H9 (cell line): Measurements from ENCODE around the gene ASCC3. TPM values are rescaled to one million over a fixed set of nuclear protein-coding genes. Genes with fewer than 3 reads are reported as not detected.

Experiments
- DNase-seq: peaks from one replicate; pipeline ENCODE4 v3.0.0-alpha.2; 2017
- H2AFZ ChIP-seq: one replicate; pipeline ENCODE4 v1.6.1; 2013; ENCODE audit warnings: mild to moderate bottlenecking, low read length, control low read depth, moderate library complexity
- H2AK5ac ChIP-seq: 2 replicates; pipeline ENCODE4 v1.6.1; 2013; ENCODE audit warnings: low read length, control low read depth, mixed read lengths; ENCODE audit not compliant: insufficient read length
- H2BK120ac ChIP-seq: one replicate; pipeline ENCODE4 v1.6.1; 2013; ENCODE audit warnings: low read depth, mild to moderate bottlenecking, low read length, control low read depth, inconsistent platforms; ENCODE audit not compliant: poor library complexity, severe bottlenecking
- H2BK12ac ChIP-seq: 2 replicates; pipeline ENCODE4 v1.6.1; 2013; ENCODE audit warnings: low read length, control low read depth, mixed read lengths, low read depth; ENCODE audit not compliant: insufficient read length
- H2BK15ac ChIP-seq: 2 replicates; pipeline ENCODE4 v1.6.1; 2013; ENCODE audit warnings: low read depth, low read length, control low read depth
- H2BK20ac ChIP-seq: one replicate; pipeline ENCODE4 v1.6.1; 2013; ENCODE audit warnings: low read depth, mild to moderate bottlenecking, low read length, control low read depth, inconsistent platforms; ENCODE audit not compliant: poor library complexity, severe bottlenecking
- H2BK5ac ChIP-seq: 2 replicates; pipeline ENCODE4 v1.6.1; 2013; ENCODE audit warnings: low read length, control low read depth, mixed read lengths; ENCODE audit not compliant: insufficient read length
- H3K14ac ChIP-seq: 2 replicates; pipeline ENCODE4 v1.6.1; 2013; ENCODE audit warnings: low read length, control low read depth; ENCODE audit not compliant: insufficient read depth
- H3K18ac ChIP-seq: 2 replicates; pipeline ENCODE4 v1.6.1; 2013; ENCODE audit warnings: low read depth, mild to moderate bottlenecking, mixed read lengths, low read length, control low read depth; ENCODE audit not compliant: insufficient read length
- H3K23ac ChIP-seq: 2 replicates; pipeline ENCODE4 v1.6.1; 2013; ENCODE audit warnings: low read length, control low read depth, mixed read lengths, low read depth; ENCODE audit not compliant: insufficient read length
- H3K23me2 ChIP-seq: 2 replicates; pipeline ENCODE4 v1.6.1; 2013; ENCODE audit warnings: low read depth, mild to moderate bottlenecking, mixed read lengths, low read length, control low read depth; ENCODE audit not compliant: insufficient read length, poor library complexity, severe bottlenecking
- H3K27ac ChIP-seq: 2 replicates; pipeline ENCODE4 v1.5.1; 2013; ENCODE audit warnings: low read length, control low read depth, mixed read lengths, low read depth; ENCODE audit not compliant: insufficient read length
- H3K27me3 ChIP-seq: 2 replicates; pipeline ENCODE4 v1.6.1; 2013; ENCODE audit warnings: low read length, control low read depth, inconsistent platforms; ENCODE audit not compliant: insufficient read depth
- H3K4ac ChIP-seq: 2 replicates; pipeline ENCODE4 v1.6.1; 2013; ENCODE audit warnings: low read depth, mild to moderate bottlenecking, control low read depth, inconsistent platforms, low read length, moderate library complexity
- H3K4me1 ChIP-seq: 2 replicates; pipeline ENCODE4 v1.6.1; 2013; ENCODE audit warnings: low read length, control low read depth, inconsistent platforms; ENCODE audit not compliant: insufficient read depth
- H3K4me2 ChIP-seq: 2 replicates; pipeline ENCODE4 v1.6.1; 2013; ENCODE audit warnings: low read length, control low read depth, mixed read lengths; ENCODE audit not compliant: insufficient read length, insufficient read depth
- H3K56ac ChIP-seq: 2 replicates; pipeline ENCODE4 v1.6.1; 2013; ENCODE audit warnings: low read depth, mild to moderate bottlenecking, mixed read lengths, low read length, control low read depth; ENCODE audit not compliant: insufficient read length
- H3K79me1 ChIP-seq: 2 replicates; pipeline ENCODE4 v1.6.1; 2013; ENCODE audit warnings: low read depth, mild to moderate bottlenecking, moderate library complexity, low read length, control low read depth, inconsistent platforms; ENCODE audit not compliant: insufficient read depth, poor library complexity, severe bottlenecking
- H3K79me2 ChIP-seq: 2 replicates; pipeline ENCODE4 v1.6.1; 2013; ENCODE audit warnings: low read length, control low read depth, inconsistent platforms; ENCODE audit not compliant: insufficient read depth
- H3K9ac ChIP-seq: 2 replicates; pipeline ENCODE4 v1.6.1; 2013; ENCODE audit warnings: low read length, control low read depth, mixed read lengths; ENCODE audit not compliant: insufficient read length; ENCODE audit errors: extremely low read depth
- H3K9me3 ChIP-seq: one replicate; pipeline ENCODE4 v1.6.1; 2013; ENCODE audit warnings: low read depth, low read length, inconsistent platforms; ENCODE audit not compliant: control insufficient read depth
- H3T11ph ChIP-seq: one replicate; pipeline ENCODE4 v1.6.1; 2013; ENCODE audit warnings: mild to moderate bottlenecking, low read length, control low read depth, inconsistent platforms
- H4K20me1 ChIP-seq: one replicate; pipeline ENCODE4 v1.6.1; 2013; ENCODE audit not compliant: control insufficient read depth, insufficient read length, insufficient read depth
- H4K5ac ChIP-seq: 2 replicates; pipeline ENCODE4 v1.6.1; 2013; ENCODE audit warnings: low read depth, mild to moderate bottlenecking, mixed read lengths, low read length, control low read depth; ENCODE audit not compliant: insufficient read length
- H4K8ac ChIP-seq: replicated peaks from 2 replicates; pipeline ENCODE4 v1.6.1; 2013; ENCODE audit warnings: low read length, control low read depth, mixed read lengths, low read depth; ENCODE audit not compliant: insufficient read length
- H4K91ac ChIP-seq: 2 replicates; pipeline ENCODE4 v1.6.1; 2013; ENCODE audit warnings: low read depth, mild to moderate bottlenecking, moderate library complexity, mixed read lengths, low read length, control low read depth; ENCODE audit not compliant: insufficient read length
- H3K27ac Mint-ChIP-seq, 3 experiments: 2 replicates in 2 of 3; 3 replicates in 1 of 3; pipeline ENCODE4 v1.8.0; 2020 to 2021; ENCODE audit warnings: mixed read lengths in 3 of 3, mild to moderate bottlenecking in 1 of 3, moderate library complexity in 1 of 3
- H3K27me3 Mint-ChIP-seq: 2 replicates; pipeline ENCODE4 v1.8.0; 2021; ENCODE audit warnings: low read depth, mild to moderate bottlenecking, moderate library complexity, mixed read lengths
- H3K36me3 Mint-ChIP-seq, 3 experiments: 2 replicates in 2 of 3; 3 replicates in 1 of 3; pipeline ENCODE4 v1.8.0; 2020 to 2021; ENCODE audit warnings: low read depth in 3 of 3, mixed read lengths in 3 of 3; ENCODE audit not compliant: insufficient read depth in 1 of 3
- H3K4me1 Mint-ChIP-seq, 2 experiments: 2 replicates each; pipeline ENCODE4 v1.8.0; 2020; ENCODE audit warnings: mixed read lengths in 2 of 2
- H3K4me3 Mint-ChIP-seq, 2 experiments: 2 replicates in 1 of 2; 3 replicates in 1 of 2; pipeline ENCODE4 v1.8.0; 2020 to 2021; ENCODE audit warnings: mild to moderate bottlenecking in 2 of 2, mixed read lengths in 2 of 2, moderate library complexity in 1 of 2
- H3K9me3 Mint-ChIP-seq, 2 experiments: 2 replicates in 1 of 2; 3 replicates in 1 of 2; pipeline ENCODE4 v1.8.0; 2020; ENCODE audit warnings: mild to moderate bottlenecking in 2 of 2, mixed read lengths in 2 of 2, moderate library complexity in 1 of 2
- WGBS: extraction: QIAGEN DNeasy Blood & Tissue Kit; methylation state at CpG from one replicate; pipeline ENCODE4 v1.1.7; 2013; ENCODE audit warnings: missing lambda C conversion rate, low lambda C conversion rate, mixed read lengths; ENCODE audit not compliant: insufficient read length; ENCODE audit errors: extremely low coverage; 5-methylcytosine and 5-hydroxymethylcytosine counted together
- total RNA-seq: library from RNA; stranded (reverse); gene quantifications from 2 replicates; pipeline ENCODE4 v1.2.1, GENCODE V29; 2021
- TF ChIP-seq, protein P1 (sequence below): fragments of 200-600 bp; sonication (generic); conservative IDR thresholded peaks from 3 replicates; pipeline ENCODE4 v1.8.0; 2021; ENCODE audit warnings: antibody characterized with exemption, mild to moderate bottlenecking

Gene ASCC3
- total RNA-seq, 1 experiment from 2014 or later = 63.8 TPM

DNA sequence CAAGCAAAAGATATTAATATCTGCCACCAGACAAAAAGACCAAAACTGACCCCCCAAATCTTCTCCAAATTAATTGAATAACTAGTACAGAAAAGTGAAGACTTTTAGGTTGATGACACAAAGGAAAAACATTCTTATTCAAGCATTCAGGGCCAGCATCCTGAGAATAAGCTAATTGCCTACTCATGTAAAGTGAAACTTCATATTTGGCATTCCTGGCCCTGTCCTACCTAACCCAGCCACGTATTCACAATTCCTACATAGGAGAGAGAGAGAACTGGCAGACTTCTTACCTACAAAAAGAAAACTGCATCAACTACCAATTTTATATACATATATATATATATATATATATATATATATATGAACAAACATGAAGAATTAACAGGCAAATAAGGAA, 4.9 kb upstream of the ASCC3 start:
- Histone ChIP-seq H4K91ac (no peak overlapping the region), H2AFZ (no peak overlapping the region), H4K5ac (no peak overlapping the region), H3K27ac (no peak overlapping the region), H2AK5ac (no peak overlapping the region), H3T11ph (no peak overlapping the region), H2BK5ac (no peak overlapping the region), H3K27me3 (no peaks in the 10 kb centered on the region), H3K9me3 (no peaks in the 10 kb centered on the region), H3K23ac (no peak overlapping the region), H2BK15ac (no peak overlapping the region), H3K18ac (no peak overlapping the region), H4K20me1 (no peaks in the 10 kb centered on the region), H3K56ac (no peak overlapping the region), H3K4me1 (peaks cover 6% of the 10 kb centered on the region), H3K9ac (no peak overlapping the region), H2BK20ac (no peak overlapping the region), H3K79me1 (no peaks in the 10 kb centered on the region), H4K8ac (no peak overlapping the region), H3K4ac (no peak overlapping the region), H2BK120ac (no peak overlapping the region), H3K14ac (no peak overlapping the region), H3K23me2 (peaks cover 7% of the 10 kb centered on the region), H3K4me2 (no peak overlapping the region), H3K79me2 (no peaks in the 10 kb centered on the region), H2BK12ac (no peak overlapping the region)
- Mint-ChIP-seq H3K9me3 (no peaks in the 10 kb centered on the region), H3K27ac (no peak overlapping the region), H3K4me1 (peaks cover 15 to 18% of the 10 kb centered on the region in 2 experiments), H3K27me3 (no peaks in the 10 kb centered on the region), H3K36me3 (peaks cover 0 to 9% (median 0%) of the 10 kb centered on the region in 3 experiments; a peak in 3 of 7 replicates), H3K4me3 (no peak overlapping the region)
- no peak for DNase-seq
- TF ChIP-seq, protein P1, sequence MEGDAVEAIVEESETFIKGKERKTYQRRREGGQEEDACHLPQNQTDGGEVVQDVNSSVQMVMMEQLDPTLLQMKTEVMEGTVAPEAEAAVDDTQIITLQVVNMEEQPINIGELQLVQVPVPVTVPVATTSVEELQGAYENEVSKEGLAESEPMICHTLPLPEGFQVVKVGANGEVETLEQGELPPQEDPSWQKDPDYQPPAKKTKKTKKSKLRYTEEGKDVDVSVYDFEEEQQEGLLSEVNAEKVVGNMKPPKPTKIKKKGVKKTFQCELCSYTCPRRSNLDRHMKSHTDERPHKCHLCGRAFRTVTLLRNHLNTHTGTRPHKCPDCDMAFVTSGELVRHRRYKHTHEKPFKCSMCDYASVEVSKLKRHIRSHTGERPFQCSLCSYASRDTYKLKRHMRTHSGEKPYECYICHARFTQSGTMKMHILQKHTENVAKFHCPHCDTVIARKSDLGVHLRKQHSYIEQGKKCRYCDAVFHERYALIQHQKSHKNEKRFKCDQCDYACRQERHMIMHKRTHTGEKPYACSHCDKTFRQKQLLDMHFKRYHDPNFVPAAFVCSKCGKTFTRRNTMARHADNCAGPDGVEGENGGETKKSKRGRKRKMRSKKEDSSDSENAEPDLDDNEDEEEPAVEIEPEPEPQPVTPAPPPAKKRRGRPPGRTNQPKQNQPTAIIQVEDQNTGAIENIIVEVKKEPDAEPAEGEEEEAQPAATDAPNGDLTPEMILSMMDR = no peak
- no CpG with 5 or more reads among the region's 1 CpG for WGBS
